Activated CD4-positive, alpha-beta T cell treated with anti-CD3 and anti-CD28 coated beads, Interleukin-2, amount 50 U/mL, for 16 hours (primary cell): ENCODE measurements around the gene CGNL1.

ENCODE experiments used
- DNase-seq: peaks from one replicate; pipeline ENCODE4 v3.0.0-alpha.2; 2020

CGNL1 gene

GRCh38 chr15:57503051-57503702 lies 126.9 kb downstream of the CGNL1 start:
- DNase-seq: no peak

- DNase-seq: no peak
Observed at GRCh38 chr15:57503911-57504598, 127.8 kb downstream of the CGNL1 start.

- DNase-seq: no peak
Observed at GRCh38 chr15:57504599-57504940, 128.3 kb downstream of the CGNL1 start.

- no peak for DNase-seq
Observed at GRCh38 chr15:57505056-57505715, 128.9 kb downstream of the CGNL1 start.

- DNase-seq: no peak
Observed at GRCh38 chr15:57505949-57506391, 129.7 kb downstream of the CGNL1 start.

GRCh38 chr15:57506422-57506821 lies 130.1 kb downstream of the CGNL1 start:
- DNase-seq: no peak

GRCh38 chr15:57507111-57507510 lies 130.8 kb downstream of the CGNL1 start:
- DNase-seq: no peak

GRCh38 chr15:57509126-57509525 lies 132.8 kb downstream of the CGNL1 start:
- DNase-seq: no peak

GRCh38 chr15:57509965-57510364 lies 133.7 kb downstream of the CGNL1 start:
- DNase-seq: no peak

GRCh38 chr15:57510647-57511046 lies 134.3 kb downstream of the CGNL1 start:
- no peak for DNase-seq

- DNase-seq: no peak
Observed at GRCh38 chr15:57516327-57517029, 140.2 kb downstream of the CGNL1 start.

GRCh38 chr15:57517030-57517671 lies 140.8 kb downstream of the CGNL1 start:
- no peak for DNase-seq

- no peak for DNase-seq
Observed at GRCh38 chr15:57518779-57519405, 142.6 kb downstream of the CGNL1 start.

GRCh38 chr15:57519806-57520205 lies 143.5 kb downstream of the CGNL1 start:
- DNase-seq: no peak

- no peak for DNase-seq
Observed at GRCh38 chr15:57521503-57521902, 145.2 kb downstream of the CGNL1 start.

- DNase-seq: no peak
Observed at GRCh38 chr15:57522148-57522547, 145.8 kb downstream of the CGNL1 start.

GRCh38 chr15:57525581-57525980 lies 149.3 kb downstream of the CGNL1 start:
- DNase-seq: no peak

GRCh38 chr15:57526076-57526475 lies 149.8 kb downstream of the CGNL1 start:
- DNase-seq: no peak

- no peak for DNase-seq
Observed at GRCh38 chr15:57526615-57527014, 150.3 kb downstream of the CGNL1 start.

GRCh38 chr15:57527382-57528091 lies 151.2 kb downstream of the CGNL1 start:
- peak; percentile 44 for DNase-seq

- no peak for DNase-seq
Observed at GRCh38 chr15:57528940-57529565, 152.7 kb downstream of the CGNL1 start.
